ENCODE results near the gene TBL1XR1.

The TBL1XR1 gene

GRCh38 chr3:177106184-177106583 lies 91.1 kb downstream of the TBL1XR1 start:
- DNase-seq = no peak

- no peak for DNase-seq
Measured at GRCh38 chr3:177105623-177106022, 91.7 kb downstream of the TBL1XR1 start.

- DNase-seq = no peak
Measured at GRCh38 chr3:177104299-177104992, 92.8 kb downstream of the TBL1XR1 start.

GRCh38 chr3:177102553-177102952 lies 94.7 kb downstream of the TBL1XR1 start:
- DNase-seq = no peak

- no peak for DNase-seq
Measured at GRCh38 chr3:177098551-177098950, 98.7 kb downstream of the TBL1XR1 start.

- no peak for DNase-seq
Measured at GRCh38 chr3:177096615-177097014, 100.7 kb downstream of the TBL1XR1 start.

GRCh38 chr3:177093966-177094365 lies 103.3 kb downstream of the TBL1XR1 start:
- DNase-seq = no peak

- no peak for DNase-seq
Measured at GRCh38 chr3:177089901-177090300, 107.4 kb downstream of the TBL1XR1 start.

GRCh38 chr3:177089110-177089509 lies 108.2 kb downstream of the TBL1XR1 start:
- DNase-seq = no peak

GRCh38 chr3:177085794-177086193 lies 111.5 kb downstream of the TBL1XR1 start:
- no peak for DNase-seq

- DNase-seq = no peak
Measured at GRCh38 chr3:177084616-177085015, 112.7 kb downstream of the TBL1XR1 start.

GRCh38 chr3:177080122-177080521 lies 117.2 kb downstream of the TBL1XR1 start:
- DNase-seq = no peak

GRCh38 chr3:177079684-177080083 lies 117.6 kb downstream of the TBL1XR1 start:
- DNase-seq = no peak

GRCh38 chr3:177071496-177072156 lies 125.7 kb downstream of the TBL1XR1 start:
- no peak for DNase-seq

- no peak for DNase-seq
Measured at GRCh38 chr3:177069514-177070329, 127.6 kb downstream of the TBL1XR1 start.

- DNase-seq = no peak
Measured at GRCh38 chr3:177068967-177069366, 128.3 kb downstream of the TBL1XR1 start.

- DNase-seq = no peak
Measured at GRCh38 chr3:177066068-177066467, 131.2 kb downstream of the TBL1XR1 start.

- no peak for DNase-seq
Measured at GRCh38 chr3:177065285-177066033, 131.8 kb downstream of the TBL1XR1 start.

- DNase-seq = no peak
Measured at GRCh38 chr3:177062052-177062732, 135.1 kb downstream of the TBL1XR1 start.

- no peak for DNase-seq
Measured at GRCh38 chr3:177061369-177061768, 135.9 kb downstream of the TBL1XR1 start.

- DNase-seq = no peak
Measured at GRCh38 chr3:177060492-177060891, 136.8 kb downstream of the TBL1XR1 start.

- no peak for DNase-seq
Measured at GRCh38 chr3:177058648-177059047, 138.6 kb downstream of the TBL1XR1 start.

Measured in NCI-H1417 treated with DMSO at 0.1 percent for 48 hours (cell line).